ENCODE results near the gene CCDC60. TPM values are rescaled to one million over a fixed set of nuclear protein-coding genes. Genes with fewer than 3 reads are reported as not detected.

The CCDC60 gene
- total RNA-seq, 1 experiment from 2014 or later, result not detected

- H4K20me1 ChIP-seq (ENCODE audit: insufficient read depth, low read depth, low read length), result no peaks in the 10 kb centered on the region
- H3K4me3 ChIP-seq (ENCODE audit: low read length), result no peak overlapping the region
- no peaks in the 10 kb centered on the region for H3K27me3 ChIP-seq (ENCODE audit: low read length)
- H3K4me1 ChIP-seq (ENCODE audit: low read length), result no peaks in the 10 kb centered on the region
- H3K9ac ChIP-seq (ENCODE audit: low read length), result no peak overlapping the region
- no peak for DNase-seq
- no peak overlapping the region for H3K27ac ChIP-seq (ENCODE audit: low read length)
- H3K9me2 ChIP-seq (replicated peaks; ENCODE audit: insufficient read depth, low read length), result no peaks in the 10 kb centered on the region
- H3K4me2 ChIP-seq (ENCODE audit: low read depth, low read length, poor library complexity, severe bottlenecking), result no peak overlapping the region
- H3K36me3 ChIP-seq (ENCODE audit: insufficient read depth, low read length), result no peaks in the 10 kb centered on the region
- H3K9me3 ChIP-seq (ENCODE audit: low read length), result no peaks in the 10 kb centered on the region
- H3K79me2 ChIP-seq (ENCODE audit: low read length), result no peaks in the 10 kb centered on the region
- H2AFZ ChIP-seq (ENCODE audit: low read length), result no peak overlapping the region
Measured at GRCh38 chr12:119397540-119397939, 63.0 kb downstream of the CCDC60 start.

DNA sequence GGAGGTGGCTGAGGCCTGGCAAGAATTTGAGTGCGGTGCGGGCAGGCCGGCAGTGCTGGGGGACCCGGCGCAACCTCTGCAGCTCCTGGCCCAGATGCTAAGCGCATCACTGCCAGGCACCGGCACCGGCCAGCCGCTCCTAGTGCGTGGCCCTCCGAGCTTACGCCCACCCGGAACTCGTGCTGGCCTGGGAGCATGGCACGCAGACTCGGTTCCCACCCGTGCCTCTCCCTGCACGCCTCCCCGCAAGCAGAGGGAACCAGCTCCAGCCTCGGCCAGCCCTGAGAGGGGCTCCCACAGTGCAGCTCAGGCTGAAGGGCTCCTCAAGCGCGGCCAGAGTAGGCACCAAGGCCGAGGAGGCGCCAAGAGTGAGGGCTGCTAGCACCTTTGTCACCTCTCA, 63.7 kb downstream of the CCDC60 start:
- Histone ChIP-seq H3K27ac (ENCODE audit: low read length) (no peak overlapping the region), H3K27me3 (ENCODE audit: low read length) (no peaks in the 10 kb centered on the region), H3K4me2 (ENCODE audit: low read depth, low read length, poor library complexity, severe bottlenecking) (no peak overlapping the region), H3K36me3 (ENCODE audit: insufficient read depth, low read length) (no peaks in the 10 kb centered on the region), H2AFZ (ENCODE audit: low read length) (no peak overlapping the region), H4K20me1 (ENCODE audit: insufficient read depth, low read depth, low read length) (no peaks in the 10 kb centered on the region), H3K79me2 (ENCODE audit: low read length) (no peaks in the 10 kb centered on the region), H3K4me3 (ENCODE audit: low read length) (no peak overlapping the region), H3K9ac (ENCODE audit: low read length) (no peak overlapping the region), H3K9me3 (ENCODE audit: low read length) (no peaks in the 10 kb centered on the region), H3K9me2 (replicated peaks; ENCODE audit: insufficient read depth, low read length) (no peaks in the 10 kb centered on the region), H3K4me1 (ENCODE audit: low read length) (no peaks in the 10 kb centered on the region)
- no peak for DNase-seq

- H3K27ac ChIP-seq (ENCODE audit: low read length), result no peak overlapping the region
- no peak overlapping the region for H3K9ac ChIP-seq (ENCODE audit: low read length)
- no peak for DNase-seq
- H3K4me1 ChIP-seq (ENCODE audit: low read length), result no peaks in the 10 kb centered on the region
- no peaks in the 10 kb centered on the region for H3K9me2 ChIP-seq (replicated peaks; ENCODE audit: insufficient read depth, low read length)
- no peak overlapping the region for H2AFZ ChIP-seq (ENCODE audit: low read length)
- H3K4me2 ChIP-seq (ENCODE audit: low read depth, low read length, poor library complexity, severe bottlenecking), result no peak overlapping the region
- no peaks in the 10 kb centered on the region for H3K9me3 ChIP-seq (ENCODE audit: low read length)
- no peak overlapping the region for H3K4me3 ChIP-seq (ENCODE audit: low read length)
- no peaks in the 10 kb centered on the region for H4K20me1 ChIP-seq (ENCODE audit: insufficient read depth, low read depth, low read length)
- no peaks in the 10 kb centered on the region for H3K36me3 ChIP-seq (ENCODE audit: insufficient read depth, low read length)
- no peaks in the 10 kb centered on the region for H3K27me3 ChIP-seq (ENCODE audit: low read length)
- H3K79me2 ChIP-seq (ENCODE audit: low read length), result no peaks in the 10 kb centered on the region
Measured at GRCh38 chr12:119399301-119399700, 64.8 kb downstream of the CCDC60 start.

GRCh38 chr12:119406308-119406707, 71.8 kb downstream of the CCDC60 start:
- Histone ChIP-seq H3K4me1 (ENCODE audit: low read length) (no peaks in the 10 kb centered on the region), H3K9me2 (replicated peaks; ENCODE audit: insufficient read depth, low read length) (no peaks in the 10 kb centered on the region), H3K9me3 (ENCODE audit: low read length) (no peaks in the 10 kb centered on the region), H3K4me3 (ENCODE audit: low read length) (no peak overlapping the region), H2AFZ (ENCODE audit: low read length) (no peak overlapping the region), H3K27ac (ENCODE audit: low read length) (no peak overlapping the region), H3K79me2 (ENCODE audit: low read length) (no peaks in the 10 kb centered on the region), H3K36me3 (ENCODE audit: insufficient read depth, low read length) (no peaks in the 10 kb centered on the region), H4K20me1 (ENCODE audit: insufficient read depth, low read depth, low read length) (no peaks in the 10 kb centered on the region), H3K4me2 (ENCODE audit: low read depth, low read length, poor library complexity, severe bottlenecking) (no peak overlapping the region), H3K27me3 (ENCODE audit: low read length) (no peaks in the 10 kb centered on the region), H3K9ac (ENCODE audit: low read length) (no peak overlapping the region)
- DNase-seq, result no peak

- Histone ChIP-seq H3K4me3 (ENCODE audit: low read length) (no peak overlapping the region), H3K9me2 (replicated peaks; ENCODE audit: insufficient read depth, low read length) (no peaks in the 10 kb centered on the region), H2AFZ (ENCODE audit: low read length) (no peak overlapping the region), H3K27me3 (ENCODE audit: low read length) (no peaks in the 10 kb centered on the region), H3K4me1 (ENCODE audit: low read length) (no peaks in the 10 kb centered on the region), H3K36me3 (ENCODE audit: insufficient read depth, low read length) (no peaks in the 10 kb centered on the region), H3K79me2 (ENCODE audit: low read length) (no peaks in the 10 kb centered on the region), H3K4me2 (ENCODE audit: low read depth, low read length, poor library complexity, severe bottlenecking) (no peak overlapping the region), H3K9ac (ENCODE audit: low read length) (no peak overlapping the region), H4K20me1 (ENCODE audit: insufficient read depth, low read depth, low read length) (no peaks in the 10 kb centered on the region), H3K9me3 (ENCODE audit: low read length) (no peaks in the 10 kb centered on the region), H3K27ac (ENCODE audit: low read length) (no peak overlapping the region)
- DNase-seq, result no peak
Measured at GRCh38 chr12:119406811-119407210, 72.3 kb downstream of the CCDC60 start.

- H3K79me2 ChIP-seq (ENCODE audit: low read length), result no peaks in the 10 kb centered on the region
- no peaks in the 10 kb centered on the region for H3K27me3 ChIP-seq (ENCODE audit: low read length)
- H3K4me1 ChIP-seq (ENCODE audit: low read length), result no peaks in the 10 kb centered on the region
Measured at GRCh38 chr12:119409043-119409442, 74.5 kb downstream of the CCDC60 start.

DNA sequence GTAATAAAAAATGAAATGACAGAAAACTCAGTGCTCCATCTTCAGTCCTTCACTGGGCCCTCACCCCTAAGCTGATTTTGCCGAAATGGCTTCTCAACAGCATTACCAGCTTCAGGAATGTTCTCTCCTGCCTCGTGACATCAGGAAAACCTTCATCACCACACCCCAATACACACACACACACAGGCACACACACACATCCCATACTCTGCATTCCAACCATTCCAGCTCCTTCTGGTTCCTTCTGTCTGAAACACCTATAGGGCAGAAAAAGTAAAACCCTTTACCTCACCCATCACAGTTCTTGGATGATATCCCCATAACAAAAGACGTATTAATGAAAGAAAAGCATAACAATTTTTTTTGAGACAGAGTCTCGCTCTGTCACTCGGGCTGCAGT, 75.9 kb downstream of the CCDC60 start:
- H3K4me3 ChIP-seq (ENCODE audit: low read length), result no peak overlapping the region
- no peak overlapping the region for H3K9ac ChIP-seq (ENCODE audit: low read length)
- no peaks in the 10 kb centered on the region for H3K27me3 ChIP-seq (ENCODE audit: low read length)
- DNase-seq, result no peak
- no peaks in the 10 kb centered on the region for H3K79me2 ChIP-seq (ENCODE audit: low read length)
- H3K9me3 ChIP-seq (ENCODE audit: low read length), result no peaks in the 10 kb centered on the region
- no peaks in the 10 kb centered on the region for H3K4me1 ChIP-seq (ENCODE audit: low read length)
- H3K9me2 ChIP-seq (replicated peaks; ENCODE audit: insufficient read depth, low read length), result no peaks in the 10 kb centered on the region
- H4K20me1 ChIP-seq (ENCODE audit: insufficient read depth, low read depth, low read length), result no peaks in the 10 kb centered on the region
- H3K4me2 ChIP-seq (ENCODE audit: low read depth, low read length, poor library complexity, severe bottlenecking), result no peak overlapping the region
- no peak overlapping the region for H2AFZ ChIP-seq (ENCODE audit: low read length)
- H3K27ac ChIP-seq (ENCODE audit: low read length), result no peak overlapping the region
- H3K36me3 ChIP-seq (ENCODE audit: insufficient read depth, low read length), result no peaks in the 10 kb centered on the region

More at GRCh38 chr12:119409043-119409442, 74.5 kb downstream of the CCDC60 start:
- H3K9me3 ChIP-seq (ENCODE audit: low read length), result no peaks in the 10 kb centered on the region
- no peak overlapping the region for H3K27ac ChIP-seq (ENCODE audit: low read length)
- H3K4me3 ChIP-seq (ENCODE audit: low read length), result no peak overlapping the region
- no peak overlapping the region for H2AFZ ChIP-seq (ENCODE audit: low read length)
- no peak overlapping the region for H3K9ac ChIP-seq (ENCODE audit: low read length)
- no peaks in the 10 kb centered on the region for H3K36me3 ChIP-seq (ENCODE audit: insufficient read depth, low read length)
- no peak for DNase-seq
- no peaks in the 10 kb centered on the region for H3K9me2 ChIP-seq (replicated peaks; ENCODE audit: insufficient read depth, low read length)
- no peak overlapping the region for H3K4me2 ChIP-seq (ENCODE audit: low read depth, low read length, poor library complexity, severe bottlenecking)
- H4K20me1 ChIP-seq (ENCODE audit: insufficient read depth, low read depth, low read length), result no peaks in the 10 kb centered on the region

- Histone ChIP-seq H3K9ac (ENCODE audit: low read length) (no peak overlapping the region), H3K4me3 (ENCODE audit: low read length) (no peak overlapping the region), H3K9me2 (replicated peaks; ENCODE audit: insufficient read depth, low read length) (no peaks in the 10 kb centered on the region), H3K4me2 (ENCODE audit: low read depth, low read length, poor library complexity, severe bottlenecking) (no peak overlapping the region), H3K27ac (ENCODE audit: low read length) (no peak overlapping the region), H3K9me3 (ENCODE audit: low read length) (no peaks in the 10 kb centered on the region), H3K36me3 (ENCODE audit: insufficient read depth, low read length) (no peaks in the 10 kb centered on the region), H3K4me1 (ENCODE audit: low read length) (no peaks in the 10 kb centered on the region), H2AFZ (ENCODE audit: low read length) (no peak overlapping the region), H3K27me3 (ENCODE audit: low read length) (no peaks in the 10 kb centered on the region), H4K20me1 (ENCODE audit: insufficient read depth, low read depth, low read length) (no peaks in the 10 kb centered on the region), H3K79me2 (ENCODE audit: low read length) (no peaks in the 10 kb centered on the region)
- no peak for DNase-seq
Measured at GRCh38 chr12:119412306-119412705, 77.8 kb downstream of the CCDC60 start.
